Vagina (tissue), 2 donors: ENCODE measurements around the gene HOXA10.

Experiments used
- CTCF ChIP-seq, 3 experiments: fragments of 450-650 bp in 2 of 3; fragments of 200-600 bp in 1 of 3; sonication (generic) in 1 of 3; IDR thresholded peaks; one replicate each; pipeline ENCODE4 v1.5.1; 2017 to 2019; ENCODE audit warnings: antibody characterized with exemption in 3 of 3, mild to moderate bottlenecking in 2 of 3, moderate library complexity in 2 of 3
- POLR2A ChIP-seq, 2 donors: fragments of 450-650 bp; IDR thresholded peaks; one replicate each; pipeline ENCODE4 v1.6.1; 2017; ENCODE audit warnings: antibody characterized with exemption in 2 of 2, mild to moderate bottlenecking in 2 of 2, moderate library complexity in 2 of 2

- TF ChIP-seq POLR2A (IDR thresholded peaks at IDR 0.05) (no peak), CTCF (IDR thresholded peaks at IDR 0.05) (no peak)
Observed at GRCh38 chr7:27201580-27202017, 27.5 kb upstream of the HOXA10 start.
